Keratinocyte (primary cell): ENCODE data around the gene RASSF6. TPM values are rescaled to one million over a fixed set of nuclear protein-coding genes. Genes with fewer than 3 reads are reported as not detected.

Source experiments
- DNase-seq: peaks from one replicate; pipeline ENCODE4 v3.0.0-alpha.2; 2011; ENCODE audit warnings: low read depth, missing footprints, low spot score
- FAIRE-seq: peaks from 2 replicates; lab custom pipeline; 2011; peaks lifted over from hg19 to GRCh38; lab: Jason Lieb, UNC
- H2AFZ ChIP-seq: 2 replicates; pipeline ENCODE4 v1.6.0; 2012; ENCODE audit warnings: low read length, control low read depth, inconsistent platforms; ENCODE audit not compliant: control insufficient read depth
- H3K27ac ChIP-seq: 2 replicates; pipeline ENCODE4 v1.5.1; 2011; ENCODE audit warnings: low read length; ENCODE audit not compliant: control insufficient read depth, insufficient read depth
- H3K27me3 ChIP-seq: 3 replicates; pipeline ENCODE4 v1.6.0; 2011; ENCODE audit warnings: low read length; ENCODE audit not compliant: control insufficient read depth, insufficient read depth; ENCODE audit errors: extremely low read depth
- H3K36me3 ChIP-seq, 2 experiments: 2 replicates in 1 of 2; 3 replicates in 1 of 2; pipeline ENCODE4 v1.5.1; 2011; ENCODE audit warnings: low read length in 2 of 2, mild to moderate bottlenecking in 1 of 2; ENCODE audit not compliant: control insufficient read depth in 2 of 2, insufficient read depth in 2 of 2; ENCODE audit errors: extremely low read depth in 1 of 2
- H3K4me1 ChIP-seq: 3 replicates; pipeline ENCODE4 v1.5.1; 2011; ENCODE audit warnings: low read length; ENCODE audit not compliant: control insufficient read depth, insufficient read depth; ENCODE audit errors: extremely low read depth
- H3K4me2 ChIP-seq: 3 replicates; pipeline ENCODE4 v1.6.0; 2011; ENCODE audit warnings: low read depth, low read length; ENCODE audit not compliant: control insufficient read depth, insufficient read depth; ENCODE audit errors: extremely low read depth
- H3K4me3 ChIP-seq, 3 experiments: fragments of 200-600 bp in 1 of 3; sonication (generic) in 1 of 3; 2 replicates in 2 of 3; 3 replicates in 1 of 3; pipeline ENCODE4 v1.5.1; 2011 to 2016; ENCODE audit warnings: low read length in 3 of 3, mild to moderate bottlenecking in 3 of 3, control low read depth in 2 of 3, inconsistent platforms in 1 of 3, low read depth in 1 of 3, mixed read lengths in 1 of 3, mixed run types in 1 of 3, moderate library complexity in 1 of 3; ENCODE audit not compliant: control insufficient read depth in 2 of 3, insufficient read depth in 2 of 3; ENCODE audit errors: extremely low read depth in 1 of 3
- H3K79me2 ChIP-seq: 2 replicates; pipeline ENCODE4 v1.6.0; 2012; ENCODE audit warnings: low read length; ENCODE audit not compliant: control insufficient read depth, insufficient read depth
- H3K9ac ChIP-seq: 3 replicates; pipeline ENCODE4 v1.6.0; 2011; ENCODE audit warnings: low read length; ENCODE audit not compliant: control insufficient read depth, insufficient read depth; ENCODE audit errors: extremely low read depth
- H3K9me1 ChIP-seq: 3 replicates; pipeline ENCODE4 v1.6.0; 2011; ENCODE audit warnings: low read length; ENCODE audit not compliant: control insufficient read depth, insufficient read depth; ENCODE audit errors: extremely low read depth
- H3K9me3 ChIP-seq: 2 replicates; pipeline ENCODE4 v1.5.1; 2012; ENCODE audit warnings: low read depth, low read length; ENCODE audit not compliant: control insufficient read depth
- H4K20me1 ChIP-seq: 3 replicates; pipeline ENCODE4 v1.6.0; 2011; ENCODE audit warnings: low read length; ENCODE audit not compliant: control insufficient read depth, insufficient read depth; ENCODE audit errors: extremely low read depth
- CTCF ChIP-seq, 3 experiments: IDR thresholded peaks in 1 of 3; conservative IDR thresholded peaks in 1 of 3; optimal IDR thresholded peaks in 1 of 3; 2 replicates in 2 of 3; 3 replicates in 1 of 3; pipeline versions ENCODE3 to v1.5.1; 2011; ENCODE audit warnings: low read length in 3 of 3, mild to moderate bottlenecking in 3 of 3, moderate library complexity in 2 of 3, control low read depth in 1 of 3, inconsistent platforms in 1 of 3; ENCODE audit not compliant: insufficient read depth in 2 of 3; ENCODE audit errors: extremely low read depth in 1 of 3
- EZH2 ChIP-seq: IDR thresholded peaks from one replicate; pipeline ENCODE4 v1.6.1; 2012; ENCODE audit warnings: inconsistent platforms, mild to moderate bottlenecking, low read length, moderate library complexity
- dilution Hi-C: fragments of 300-500 bp; cut with MboI; formaldehyde crosslinking; loops from one replicate; pipeline ENCODE4 v1.7.0; 2020; ENCODE audit warnings: low sequenced_read_pairs; ENCODE audit not compliant: extremely low pct_ligation_motif_present
- polyA plus RNA-seq, 5 experiments: library from polyadenylated mRNA; depleted of rRNA in 3 of 5; stranded (reverse) in 3 of 5; stranded (forward) in 1 of 5; unstranded in 1 of 5; fragments of >200 nt; gene quantifications; 1 replicate in 1 of 5; 2 replicates in 3 of 5; 3 replicates in 1 of 5; pipeline versions ENCODE4 v1.2.1 to v1.2.3, GENCODE V29; 2011 to 2012; ENCODE audit warnings: missing spikeins in 2 of 5, low read depth in 1 of 5, low replicate concordance in 1 of 5

RASSF6 gene
- polyA plus RNA-seq, 1 donor (not counting 4 experiments of a cell fraction or from before 2014, with no cell fraction given): 4.4 TPM

GRCh38 chr4:73589261-73589847 lies 30.9 kb downstream of the RASSF6 start:
- dilution Hi-C loops: no loop called here
- Histone ChIP-seq H3K9me3 (no peaks in the 10 kb centered on the region), H3K27ac (peak overlapping the region; percentile 98), H3K4me1 (peaks cover 32% of the 10 kb centered on the region), H2AFZ (peak overlapping the region; percentile 90), H3K79me2 (no peaks in the 10 kb centered on the region), H3K27me3 (no peaks in the 10 kb centered on the region), H3K9me1 (no peaks in the 10 kb centered on the region), H3K4me3 (peak overlapping the region in 2 of 3 experiments; percentile 45 to 50), H3K36me3 (peaks cover 0 to 6% of the 10 kb centered on the region in 2 experiments), H3K4me2 (peak overlapping the region; percentile 93), H3K9ac (peak overlapping the region; percentile 63), H4K20me1 (no peaks in the 10 kb centered on the region)
- FAIRE-seq (peak; percentile 79), DNase-seq (no peak)
- TF ChIP-seq CTCF (optimal IDR thresholded peaks at IDR 0.05 in 1 of 3, IDR thresholded peaks at IDR 0.05 in 1 of 3, conservative IDR thresholded peaks at IDR 0.05 in 1 of 3; ENCODE audit: extremely low read depth in 1 of 3, insufficient read depth in 2 of 3, low read length in 3 of 3) (no peak), EZH2 (no peak)

GRCh38 chr4:73588613-73589012 lies 31.6 kb downstream of the RASSF6 start:
- H3K4me2 ChIP-seq: peak overlapping the region; percentile 93
- DNase-seq: no peak
- no peaks in the 10 kb centered on the region for H3K79me2 ChIP-seq
- no peak overlapping the region for H3K4me3 ChIP-seq
- TF ChIP-seq EZH2: no peak
- TF ChIP-seq CTCF (optimal IDR thresholded peaks at IDR 0.05 in 1 of 3, IDR thresholded peaks at IDR 0.05 in 1 of 3, conservative IDR thresholded peaks at IDR 0.05 in 1 of 3; ENCODE audit: extremely low read depth in 1 of 3, insufficient read depth in 2 of 3, low read length in 3 of 3): no peak
- H3K9me3 ChIP-seq: no peaks in the 10 kb centered on the region
- peaks cover 32% of the 10 kb centered on the region for H3K4me1 ChIP-seq
- H4K20me1 ChIP-seq: no peaks in the 10 kb centered on the region
- peak overlapping the region; percentile 98 for H3K27ac ChIP-seq
- dilution Hi-C loops: no loop called here
- FAIRE-seq: no peak
- H3K36me3 ChIP-seq: peaks cover 0 to 6% of the 10 kb centered on the region in 2 experiments
- H2AFZ ChIP-seq: no peak overlapping the region
- no peaks in the 10 kb centered on the region for H3K27me3 ChIP-seq
- no peaks in the 10 kb centered on the region for H3K9me1 ChIP-seq
- H3K9ac ChIP-seq: no peak overlapping the region
